Parathyroid adenoma (tissue), 2 donors: ENCODE measurements around the gene PISD.

Source experiments
- H2AFZ ChIP-seq: fragments of 300-600 bp; sonication (generic); one replicate; pipeline ENCODE4 v1.7.0; 2017; ENCODE audit warnings: antibody characterized with exemption, mild to moderate bottlenecking
- H3K27ac ChIP-seq: fragments of 300-600 bp; sonication (generic); one replicate; pipeline ENCODE4 v1.7.0; 2017
- H3K27me3 ChIP-seq: fragments of 300-600 bp; sonication (generic); one replicate; pipeline ENCODE4 v1.7.0; 2017; ENCODE audit warnings: low read length; ENCODE audit not compliant: control insufficient read depth, insufficient read depth
- H3K36me3 ChIP-seq: fragments of 300-600 bp; sonication (generic); one replicate; pipeline ENCODE4 v1.7.0; 2017; ENCODE audit warnings: low read length; ENCODE audit not compliant: control insufficient read depth, insufficient read depth
- H3K4me1 ChIP-seq: fragments of 300-600 bp; sonication (generic); one replicate; pipeline ENCODE4 v1.7.0; 2017; ENCODE audit warnings: control low read depth
- H3K4me2 ChIP-seq: fragments of 300-600 bp; sonication (generic); one replicate; pipeline ENCODE4 v1.7.0; 2017; ENCODE audit warnings: low read length
- H3K4me3 ChIP-seq: fragments of 300-600 bp; sonication (generic); one replicate; pipeline ENCODE4 v1.7.0; 2017; ENCODE audit warnings: low read depth, low read length
- H3K79me2 ChIP-seq: fragments of 300-600 bp; sonication (generic); one replicate; pipeline ENCODE4 v1.7.0; 2017; ENCODE audit warnings: control low read depth
- H3K9ac ChIP-seq: fragments of 300-600 bp; sonication (generic); one replicate; pipeline ENCODE4 v1.7.0; 2017; ENCODE audit warnings: mild to moderate bottlenecking
- H3K9me3 ChIP-seq: fragments of 300-600 bp; sonication (generic); one replicate; pipeline ENCODE4 v1.7.0; 2017; ENCODE audit warnings: low read length; ENCODE audit not compliant: control insufficient read depth
- CTCF ChIP-seq: fragments of 300-600 bp; sonication (generic); IDR thresholded peaks from one replicate; pipeline ENCODE4 v1.7.0; 2017; ENCODE audit warnings: antibody characterized with exemption, mild to moderate bottlenecking
- donor health status: primary hyperparathyroidism.

Gene PISD

GRCh38 chr22:31637891-31638618 lies 24.0 kb downstream of the PISD start:
- no peaks in the 10 kb centered on the region for H3K36me3 ChIP-seq
- H3K4me3 ChIP-seq: no peak overlapping the region
- no peak overlapping the region for H3K4me2 ChIP-seq
- no peaks in the 10 kb centered on the region for H3K27me3 ChIP-seq
- H2AFZ ChIP-seq: no peak overlapping the region
- no peak overlapping the region for H3K9ac ChIP-seq
- H3K9me3 ChIP-seq: no peaks in the 10 kb centered on the region
- peaks cover 2% of the 10 kb centered on the region for H3K4me1 ChIP-seq
- H3K27ac ChIP-seq: peak overlapping the region; percentile 57
- TF ChIP-seq CTCF: no peak
- H3K79me2 ChIP-seq: peaks cover 13% of the 10 kb centered on the region

GRCh38 chr22:31637447-31637890 lies 24.5 kb downstream of the PISD start:
- no peak overlapping the region for H2AFZ ChIP-seq
- H3K79me2 ChIP-seq: peaks cover 15% of the 10 kb centered on the region
- H3K9ac ChIP-seq: no peak overlapping the region
- H3K4me1 ChIP-seq: peaks cover 2% of the 10 kb centered on the region
- no peak overlapping the region for H3K4me2 ChIP-seq
- no peaks in the 10 kb centered on the region for H3K27me3 ChIP-seq
- TF ChIP-seq CTCF: no peak
- no peak overlapping the region for H3K4me3 ChIP-seq
- no peaks in the 10 kb centered on the region for H3K36me3 ChIP-seq
- H3K9me3 ChIP-seq: no peaks in the 10 kb centered on the region
- peak overlapping the region; percentile 57 for H3K27ac ChIP-seq

- Histone ChIP-seq H3K9me3 (no peaks in the 10 kb centered on the region), H3K4me2 (no peak overlapping the region), H3K27me3 (no peaks in the 10 kb centered on the region), H3K79me2 (peaks cover 12% of the 10 kb centered on the region), H3K4me3 (no peak overlapping the region), H3K36me3 (no peaks in the 10 kb centered on the region), H3K27ac (no peak overlapping the region), H2AFZ (no peak overlapping the region), H3K4me1 (peaks cover 2% of the 10 kb centered on the region), H3K9ac (no peak overlapping the region)
- no peak for TF ChIP-seq CTCF
Observed at GRCh38 chr22:31635638-31636306, 26.2 kb downstream of the PISD start.

GRCh38 chr22:31631436-31631835 lies 30.6 kb downstream of the PISD start:
- Histone ChIP-seq H3K4me1 (peaks cover 6% of the 10 kb centered on the region), H3K9ac (no peak overlapping the region), H3K79me2 (peaks cover 24% of the 10 kb centered on the region), H3K4me2 (peak overlapping the region; percentile 78), H3K4me3 (no peak overlapping the region), H3K27me3 (no peaks in the 10 kb centered on the region), H3K27ac (peak overlapping the region; percentile 72), H3K9me3 (no peaks in the 10 kb centered on the region), H3K36me3 (no peaks in the 10 kb centered on the region), H2AFZ (no peak overlapping the region)
- TF ChIP-seq CTCF: no peak
